ENCODE measurements around the gene NBEAL1.
"Not testable (repeated sequence)": the region's sequence is repeated elsewhere in the genome, so short reads cannot be mapped to it uniquely, and the experiment has no call there.

The NBEAL1 gene

DNA sequence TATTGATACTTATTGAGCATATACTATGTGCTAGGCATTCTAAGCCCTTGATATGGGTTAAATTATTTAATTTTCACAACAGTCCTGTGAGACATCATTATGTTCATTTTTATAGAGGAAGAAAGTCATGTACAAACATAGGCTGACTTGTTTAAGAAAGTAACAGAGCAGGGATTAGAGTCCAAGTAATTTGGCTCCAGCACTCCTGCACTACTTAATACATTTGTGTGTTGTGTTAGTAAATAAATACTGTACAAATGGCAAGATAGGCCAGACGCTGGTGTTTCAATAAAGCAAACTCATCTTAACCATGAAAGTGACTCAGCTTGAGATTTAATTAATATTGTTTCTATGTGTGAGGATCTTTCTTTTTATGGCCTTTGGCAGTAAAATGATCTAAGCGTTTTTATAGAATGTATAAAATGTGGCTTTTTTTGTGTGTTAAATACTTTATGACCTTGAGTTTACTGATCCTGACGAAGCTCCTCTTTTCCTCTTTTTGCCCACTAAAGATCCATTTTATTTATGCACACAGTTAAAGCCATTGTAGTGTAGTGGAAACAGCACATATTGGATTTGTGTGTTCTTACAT is 21.3 kb downstream of the NBEAL1 start:
- no peak overlapping the region for H3K4me3 ChIP-seq (ENCODE audit: low read depth, low read length)
- DNase-seq (ENCODE audit: low read depth) = no peak

GRCh38 chr2:203037026-203037425 is 22.4 kb downstream of the NBEAL1 start:
- no peak for DNase-seq (ENCODE audit: low read depth)
- no peak overlapping the region for H3K4me3 ChIP-seq (ENCODE audit: low read depth, low read length)

- H3K4me3 ChIP-seq (ENCODE audit: low read depth, low read length) = no peak overlapping the region
- no peak for DNase-seq (ENCODE audit: low read depth)
These were observed 23.9 kb downstream of the NBEAL1 start for GRCh38 chr2:203038586-203038985.

DNA sequence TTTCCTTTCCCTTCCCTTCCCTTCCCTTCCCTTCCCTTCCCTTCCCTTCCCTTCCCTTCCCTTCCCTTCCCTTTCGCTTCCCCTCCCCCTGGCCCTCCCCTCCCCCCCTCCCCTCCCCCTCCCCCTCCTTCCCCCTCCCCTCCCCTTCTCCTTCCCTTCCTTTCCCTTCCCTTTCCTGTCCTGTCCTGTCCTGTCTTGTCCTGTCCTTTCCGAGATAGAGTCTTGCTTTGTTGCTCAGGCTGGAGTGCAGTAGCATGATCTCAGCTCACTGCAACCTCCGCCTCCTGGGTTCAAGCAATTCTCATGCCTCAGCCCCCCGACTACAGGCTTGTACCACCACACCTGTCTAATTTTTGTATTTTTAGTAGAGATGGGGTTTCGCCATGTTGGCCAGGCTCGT is 24.5 kb downstream of the NBEAL1 start:
- H3K4me3 ChIP-seq (ENCODE audit: low read depth, low read length); DNase-seq (ENCODE audit: low read depth): not testable (repeated sequence)

DNA sequence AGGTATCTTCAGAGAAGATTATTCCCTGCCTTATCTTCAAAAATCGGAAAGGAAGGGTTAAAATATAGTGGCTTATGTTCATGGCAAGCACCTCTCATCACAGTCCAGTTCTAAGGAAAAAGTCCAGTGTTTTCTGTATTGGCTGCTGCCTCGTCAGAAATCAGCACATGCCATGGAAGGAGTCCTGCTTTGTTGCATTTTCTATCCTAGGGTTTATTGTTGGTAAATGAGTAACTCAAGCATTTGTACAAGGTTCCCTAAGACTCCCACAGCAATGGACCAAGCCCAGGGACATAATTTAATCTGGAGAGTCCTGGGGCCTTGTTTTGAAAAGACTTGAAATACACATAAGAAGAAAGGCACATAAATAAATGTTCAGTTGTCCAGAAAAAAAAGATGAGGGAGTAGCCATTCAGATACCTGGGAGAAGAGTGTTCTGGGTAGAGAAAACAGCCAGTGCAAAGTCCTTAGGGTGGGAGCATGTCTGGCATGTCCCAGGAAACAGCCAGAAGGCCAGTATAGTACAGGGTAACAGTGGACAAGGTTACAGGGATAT is 26.4 kb downstream of the NBEAL1 start:
- no peak for DNase-seq (ENCODE audit: low read depth)
- no peak overlapping the region for H3K4me3 ChIP-seq (ENCODE audit: low read depth, low read length)

- DNase-seq (ENCODE audit: low read depth) = no peak
- no peak overlapping the region for H3K4me3 ChIP-seq (ENCODE audit: low read depth, low read length)
These were observed 27.5 kb downstream of the NBEAL1 start for GRCh38 chr2:203042178-203042577.

DNA sequence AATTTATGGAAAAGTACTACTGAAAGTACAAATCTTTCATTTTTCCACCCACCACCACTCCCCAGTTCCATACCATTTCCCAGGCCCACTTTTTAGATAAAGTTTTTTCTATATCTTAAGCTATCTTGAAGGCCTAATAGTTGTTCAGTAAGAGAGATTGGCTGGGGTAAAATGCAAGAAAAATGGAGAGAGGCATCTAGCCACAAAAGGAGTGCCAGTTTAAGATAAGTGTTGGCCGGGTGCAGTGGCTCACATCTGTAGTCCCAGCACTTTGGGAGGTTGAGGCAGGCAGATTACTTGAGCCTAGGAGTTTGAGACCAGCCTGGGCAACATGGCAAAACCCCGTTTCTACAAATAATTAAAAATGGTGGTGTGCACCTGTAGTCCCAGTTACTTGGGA is 28.6 kb downstream of the NBEAL1 start:
- no peak overlapping the region for H3K4me3 ChIP-seq (ENCODE audit: low read depth, low read length)
- no peak for DNase-seq (ENCODE audit: low read depth)

DNA sequence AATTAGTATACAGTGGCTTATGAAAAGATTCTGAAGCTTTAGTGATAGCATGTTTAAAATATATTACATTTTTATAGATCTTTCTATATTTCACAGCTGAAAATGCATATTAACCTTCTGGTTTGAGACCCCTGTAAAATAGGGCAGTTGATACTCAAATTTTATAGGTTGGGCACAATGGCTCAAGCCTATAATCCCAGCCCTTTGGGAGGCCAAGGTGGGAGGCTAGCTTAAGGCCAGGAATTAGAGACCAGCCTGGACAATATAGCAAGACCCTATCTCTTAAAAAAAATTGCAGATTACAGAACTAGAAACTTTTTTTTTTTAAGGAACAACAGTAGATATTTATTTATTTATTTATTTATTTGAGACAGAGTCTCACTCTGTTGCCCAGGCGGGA is 31.2 kb downstream of the NBEAL1 start:
- no peak overlapping the region for H3K4me3 ChIP-seq (ENCODE audit: low read depth, low read length)
- DNase-seq (ENCODE audit: low read depth) = no peak

DNA sequence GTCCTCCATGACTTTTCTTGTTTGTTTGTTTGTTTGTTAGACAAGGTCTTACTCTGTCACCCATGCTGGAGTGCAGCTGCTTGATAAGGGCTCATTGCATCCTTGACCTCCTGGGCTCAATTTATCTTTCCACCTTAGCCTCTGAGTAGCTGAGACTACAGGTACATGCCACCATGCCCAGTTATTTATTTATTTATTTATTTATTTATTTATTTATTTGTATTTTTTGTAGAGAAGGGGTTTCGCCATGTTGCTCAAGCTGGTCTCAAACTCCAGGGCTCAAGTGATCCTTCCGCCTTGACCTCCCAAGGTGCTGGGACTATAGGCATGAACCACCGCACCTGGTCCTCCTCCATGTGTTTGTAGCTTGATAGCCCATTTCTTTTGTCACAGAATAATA is 37.9 kb downstream of the NBEAL1 start:
- no peak for DNase-seq (ENCODE audit: low read depth)
- no peak overlapping the region for H3K4me3 ChIP-seq (ENCODE audit: low read depth, low read length)

DNA sequence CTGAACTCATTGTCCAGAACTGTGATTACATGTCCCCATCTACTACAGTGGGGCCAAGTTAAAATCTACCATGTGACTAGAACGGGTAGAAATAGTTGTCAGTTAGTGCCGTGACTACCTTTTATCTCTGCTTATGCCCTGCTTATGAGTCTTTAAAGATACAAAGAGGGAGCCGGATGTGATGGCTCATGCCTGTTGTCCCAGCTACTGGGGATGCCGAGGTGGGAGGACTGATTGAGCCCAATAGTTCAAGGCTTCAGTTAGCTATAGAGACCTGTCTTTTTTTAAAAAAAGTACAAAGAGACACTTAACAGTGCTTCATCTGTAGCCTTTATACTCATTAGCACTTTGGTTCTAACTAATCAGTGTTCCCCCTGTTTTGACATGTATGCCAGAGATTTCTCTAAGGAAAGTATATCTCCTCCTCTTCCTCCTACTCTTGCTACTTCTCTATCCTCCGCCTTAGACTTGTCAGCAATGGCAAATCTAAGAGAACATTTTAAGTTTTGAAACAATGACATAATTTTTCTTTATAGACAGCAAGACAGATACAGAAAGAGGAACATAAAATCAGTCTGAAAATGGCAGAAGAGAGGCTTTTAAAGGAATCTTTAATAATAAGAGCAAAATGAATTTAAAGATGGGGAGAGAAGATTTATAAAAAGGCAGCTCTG is 45.0 kb downstream of the NBEAL1 start:
- H3K4me3 ChIP-seq (ENCODE audit: low read depth, low read length) = no peak overlapping the region
- no peak for DNase-seq (ENCODE audit: low read depth)

GRCh38 chr2:203061346-203061745 is 46.7 kb downstream of the NBEAL1 start:
- DNase-seq (ENCODE audit: low read depth) = peak; percentile 31
- no peak overlapping the region for H3K4me3 ChIP-seq (ENCODE audit: low read depth, low read length)

- DNase-seq (ENCODE audit: low read depth) = no peak
- H3K4me3 ChIP-seq (ENCODE audit: low read depth, low read length) = no peak overlapping the region
These were observed 47.5 kb downstream of the NBEAL1 start for GRCh38 chr2:203062126-203062525.

GRCh38 chr2:203066519-203067091 is 51.9 kb downstream of the NBEAL1 start:
- not testable (repeated sequence) for H3K4me3 ChIP-seq (ENCODE audit: low read depth, low read length); DNase-seq (ENCODE audit: low read depth)

DNA sequence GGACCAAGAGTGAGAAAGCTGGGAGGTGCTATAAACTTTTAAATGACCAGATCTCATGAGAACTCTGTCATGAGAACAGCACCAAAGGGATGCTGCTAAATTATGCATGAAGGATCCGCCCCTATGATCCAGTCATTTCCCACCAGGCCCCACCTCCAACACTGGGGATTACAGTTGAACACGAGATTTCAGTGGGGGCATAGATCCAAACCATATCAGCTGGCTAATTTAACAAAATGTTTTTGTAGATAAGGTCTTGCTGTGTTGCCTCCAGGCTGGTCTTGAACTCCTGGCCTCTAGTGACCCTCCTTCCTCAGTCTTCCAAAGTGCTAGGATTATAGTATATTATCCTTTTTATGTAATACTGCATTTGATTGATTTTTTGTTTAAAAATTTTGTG is 56.0 kb downstream of the NBEAL1 start:
- no peak for DNase-seq (ENCODE audit: low read depth)
- H3K4me3 ChIP-seq (ENCODE audit: low read depth, low read length) = no peak overlapping the region

DNA sequence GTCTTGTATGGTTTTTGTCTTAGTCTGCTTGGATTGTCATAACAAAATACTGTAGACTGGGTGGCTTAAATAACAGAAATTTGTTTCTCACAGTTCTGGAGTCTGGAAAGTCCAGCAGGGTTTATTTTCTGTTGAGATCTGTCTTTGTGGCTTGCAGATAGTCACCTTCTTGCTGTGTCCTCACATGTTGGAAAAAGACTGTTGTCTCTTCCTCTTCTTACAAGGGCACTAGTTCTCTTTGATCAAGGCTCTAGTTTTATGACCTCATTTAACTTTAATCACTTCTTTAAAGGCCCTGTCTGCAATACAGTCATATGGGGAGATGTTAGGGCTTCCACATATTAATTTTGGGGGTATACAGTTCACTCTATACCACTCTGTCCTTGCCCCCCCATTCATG is 56.5 kb downstream of the NBEAL1 start:
- no peak overlapping the region for H3K4me3 ChIP-seq (ENCODE audit: low read depth, low read length)
- DNase-seq (ENCODE audit: low read depth) = no peak

DNA sequence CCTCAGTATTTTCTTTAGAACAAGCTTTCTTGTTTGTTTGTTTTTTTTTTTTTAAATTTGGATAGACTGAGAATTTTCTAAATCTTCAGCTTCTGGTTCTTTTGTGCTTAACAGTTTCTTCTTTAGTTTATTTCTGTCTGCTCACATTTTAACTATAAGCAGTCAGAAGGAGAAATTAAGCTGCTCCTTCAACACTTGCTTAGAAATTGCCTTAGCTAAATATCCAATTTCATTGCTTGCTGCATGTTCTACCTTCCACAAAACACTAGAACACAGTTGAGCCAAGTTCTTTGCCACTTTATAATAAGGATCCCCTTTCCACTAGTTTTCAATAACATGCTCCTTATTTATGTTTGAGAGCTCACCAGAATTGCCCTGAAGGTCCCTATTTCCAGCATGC is 57.7 kb downstream of the NBEAL1 start:
- no peak overlapping the region for H3K4me3 ChIP-seq (ENCODE audit: low read depth, low read length)
- DNase-seq (ENCODE audit: low read depth) = no peak

- H3K4me3 ChIP-seq (ENCODE audit: low read depth, low read length) = no peak overlapping the region
- no peak for DNase-seq (ENCODE audit: low read depth)
These were observed 62.8 kb downstream of the NBEAL1 start for GRCh38 chr2:203077451-203077850.

DNA sequence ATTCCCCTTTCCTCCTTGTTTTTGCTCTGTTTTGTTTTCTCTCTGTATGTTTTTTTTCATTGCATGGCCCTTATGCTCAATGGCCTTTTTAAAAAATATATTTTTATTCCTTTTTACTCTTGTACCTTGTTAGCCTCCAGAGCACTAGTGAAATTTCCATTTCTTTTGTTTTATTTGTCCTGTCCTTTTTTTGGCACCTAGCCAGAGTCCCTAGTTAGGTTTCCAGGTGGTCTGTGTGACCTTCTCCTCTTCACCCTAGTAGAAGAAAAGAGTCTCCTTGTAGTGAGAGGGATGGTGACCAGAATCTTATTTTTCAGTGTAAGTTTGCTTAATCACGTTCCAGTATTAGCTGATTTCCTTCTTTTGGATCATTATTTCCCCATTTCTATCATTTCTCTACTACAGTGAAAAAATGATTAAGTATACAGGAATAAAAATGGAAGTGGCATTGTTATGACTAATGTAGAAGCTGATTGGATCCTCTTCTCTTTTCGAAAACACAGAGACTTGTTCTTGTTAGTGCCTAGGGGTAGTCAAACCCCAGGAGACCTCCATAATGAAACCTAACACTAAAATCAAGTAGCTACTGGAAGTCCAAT is 65.9 kb downstream of the NBEAL1 start:
- no peak overlapping the region for H3K4me3 ChIP-seq (ENCODE audit: low read depth, low read length)
- DNase-seq (ENCODE audit: low read depth) = no peak

GRCh38 chr2:203083328-203083727 is 68.7 kb downstream of the NBEAL1 start:
- DNase-seq (ENCODE audit: low read depth) = no peak
- no peak overlapping the region for H3K4me3 ChIP-seq (ENCODE audit: low read depth, low read length)

DNA sequence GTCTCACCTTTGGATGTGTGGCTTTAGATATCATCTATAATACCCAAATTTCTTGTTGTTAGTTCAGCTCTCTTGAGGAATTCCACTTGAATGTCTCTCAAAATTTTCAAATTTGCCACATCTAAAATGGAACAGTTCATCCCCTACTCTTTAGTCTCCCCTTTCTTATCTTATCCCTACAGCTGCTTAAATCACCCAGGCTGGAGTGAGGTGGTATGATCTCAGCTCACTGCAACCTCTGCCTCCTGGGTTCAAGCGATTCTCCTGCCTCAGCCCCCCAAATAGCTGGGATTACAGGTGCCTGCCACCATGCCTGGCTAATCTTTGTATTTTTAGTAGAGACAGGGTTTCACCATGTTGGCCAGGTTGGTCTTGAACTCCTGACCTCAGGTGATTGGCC is 71.7 kb downstream of the NBEAL1 start:
- H3K4me3 ChIP-seq (ENCODE audit: low read depth, low read length); DNase-seq (ENCODE audit: low read depth): not testable (repeated sequence)
